NCI-H2107 treated with DMSO at 0.1 percent for 48 hours (cell line): ENCODE measurements around the gene TRMT112.
"Not testable (repeated sequence)": the region's sequence is repeated elsewhere in the genome, so short reads cannot be mapped to it uniquely, and the experiment has no call there.

ENCODE experiments used
- DNase-seq: peaks from one replicate; lab custom pipeline; 2025; ENCODE audit not compliant: unreplicated experiment; lab: John Stamatoyannopoulos, UW

Gene TRMT112

GRCh38 chr11:64331569-64332371, 14.4 kb upstream of the TRMT112 start:
- DNase-seq = no peak

- no peak for DNase-seq
Measured at GRCh38 chr11:64330888-64331287, 13.5 kb upstream of the TRMT112 start.

- DNase-seq = no peak
Measured at GRCh38 chr11:64327993-64328392, 10.6 kb upstream of the TRMT112 start.

GRCh38 chr11:64327375-64327774, 10.0 kb upstream of the TRMT112 start:
- no peak for DNase-seq

- no peak for DNase-seq
Measured at GRCh38 chr11:64324692-64325469, 7.5 kb upstream of the TRMT112 start.

GRCh38 chr11:64323984-64324383, 6.6 kb upstream of the TRMT112 start:
- DNase-seq = not testable (repeated sequence)

- no peak for DNase-seq
Measured at GRCh38 chr11:64323373-64323772, 6.0 kb upstream of the TRMT112 start.

GRCh38 chr11:64322925-64323260, 5.5 kb upstream of the TRMT112 start:
- no peak for DNase-seq

- DNase-seq = peak; percentile 57
Measured at GRCh38 chr11:64321533-64321932, 4.2 kb upstream of the TRMT112 start.

GRCh38 chr11:64321026-64321425, 3.7 kb upstream of the TRMT112 start:
- no peak for DNase-seq

GRCh38 chr11:64320556-64320955, 3.2 kb upstream of the TRMT112 start:
- DNase-seq = no peak

GRCh38 chr11:64318766-64319761, 1.7 kb upstream of the TRMT112 start:
- no peak for DNase-seq

GRCh38 chr11:64317961-64318765, 804 bp upstream of the TRMT112 start, which contains the start of gene PRDX5:
Gene PRDX5 (plus strand): TSS chr11:64318121. CDS start chr11:64318216, 95 bp downstream.
- peak; percentile 94 for DNase-seq

GRCh38 chr11:64316672-64317324, 561 bp downstream of the TRMT112 start:
- DNase-seq = peak; percentile 51

- DNase-seq = not testable (repeated sequence)
Measured at GRCh38 chr11:64315667-64316526, 1.5 kb downstream of the TRMT112 start.

- no peak for DNase-seq
Measured at GRCh38 chr11:64314805-64315561, 2.4 kb downstream of the TRMT112 start.

GRCh38 chr11:64314146-64314804, 3.1 kb downstream of the TRMT112 start:
- no peak for DNase-seq
